RWPE1 (cell line): ENCODE results near the gene EML5.

ENCODE experiments used
- CTCF ChIA-PET: fragments of 350-600 bp; sonication (Branson Sonifier 250); formaldehyde crosslinking; extraction: SDS; loops from one replicate; lab custom pipeline; 2021; lab: Yijun Ruan, JAX
- POLR2A ChIA-PET: fragments of 400-600 bp; formaldehyde crosslinking; extraction: SDS; loops from one replicate; lab custom pipeline; 2020; ENCODE audit warnings: antibody characterized with exemption; ENCODE audit not compliant: low non-redundant PET; lab: Yijun Ruan, JAX
- DNase-seq: peaks from one replicate; pipeline ENCODE4 v3.0.0; 2012; ENCODE audit warnings: low spot score
- H3K27ac ChIP-seq: fragments of 450-650 bp; 2 replicates; pipeline ENCODE4 v1.5.1; 2017
- CTCF ChIP-seq: fragments of 450-650 bp; conservative IDR thresholded peaks from 2 replicates; pipeline ENCODE4 v1.5.1; 2017; ENCODE audit warnings: low read depth, mild to moderate bottlenecking

The EML5 gene

GRCh38 chr14:88572117-88572516 is 220.6 kb downstream of the EML5 start:
- TF ChIP-seq CTCF: no peak
- ChIA-PET CTCF (no interaction called here), POLR2A (no interaction called here)
- no peak for DNase-seq
- H3K27ac ChIP-seq: no peak overlapping the region

- POLR2A ChIA-PET: no interaction called here
- DNase-seq: no peak
- CTCF ChIA-PET: no interaction called here
These were observed 224.6 kb downstream of the EML5 start for GRCh38 chr14:88568196-88568595.

GRCh38 chr14:88565427-88565826 is 227.3 kb downstream of the EML5 start:
- ChIA-PET POLR2A (no interaction called here), CTCF (no interaction called here)
- no peak overlapping the region for H3K27ac ChIP-seq
- TF ChIP-seq CTCF: no peak
- no peak for DNase-seq

More at GRCh38 chr14:88568196-88568595, 224.6 kb downstream of the EML5 start:
- no peak for TF ChIP-seq CTCF
- no peak overlapping the region for H3K27ac ChIP-seq

- H3K27ac ChIP-seq: no peak overlapping the region
- no peak for TF ChIP-seq CTCF
- DNase-seq: no peak
- ChIA-PET POLR2A (no interaction called here), CTCF (no interaction called here)
These were observed 228.9 kb downstream of the EML5 start for GRCh38 chr14:88563845-88564244.

- CTCF ChIA-PET: no interaction called here
- peak within 1 kb of the TSS; percentile 93 for H3K27ac ChIP-seq
- TF ChIP-seq CTCF: no peak
- DNase-seq: peak; percentile 87
- POLR2A ChIA-PET: no interaction called here
These were observed 229.7 kb downstream of the EML5 start, which contains the start of gene ZC3H14 for GRCh38 chr14:88562831-88563686. ZC3H14 (plus strand) TSS chr14:88563037; CDS start chr14:88563134, 97 bp downstream.

GRCh38 chr14:88562532-88562830 is 230.3 kb downstream of the EML5 start:
- ChIA-PET POLR2A (no interaction called here), CTCF (no interaction called here)
- peak overlapping the region; percentile 93 for H3K27ac ChIP-seq
- DNase-seq: no peak
- no peak for TF ChIP-seq CTCF
